SU-DHL-6 (cell line): ENCODE measurements around the gene LUM.

Experiments
- H2AFZ ChIP-seq: fragments of 200-600 bp; sonication (generic); 2 replicates; pipeline ENCODE4 v1.6.1; 2014; ENCODE audit warnings: low read depth, mild to moderate bottlenecking, moderate library complexity, mixed read lengths, antibody characterized with exemption, low read length; ENCODE audit not compliant: severe bottlenecking
- H3F3A ChIP-seq: fragments of 200-600 bp; shearing (Covaris generic); 2 replicates; pipeline ENCODE4 v1.6.0; 2016; ENCODE audit warnings: antibody characterized with exemption, mild to moderate bottlenecking; ENCODE audit not compliant: insufficient read depth
- H3K27ac ChIP-seq: fragments of 200-600 bp; sonication (generic); 2 replicates; pipeline ENCODE4 v1.5.1; 2016; ENCODE audit warnings: low read depth, mild to moderate bottlenecking, low read length, moderate library complexity, mixed read lengths
- H3K27me3 ChIP-seq: fragments of 200-600 bp; sonication (generic), shearing (Covaris generic); 2 replicates; pipeline ENCODE4 v1.6.0; 2014; ENCODE audit warnings: mild to moderate bottlenecking, low read length
- H3K36me3 ChIP-seq: fragments of 200-600 bp; sonication (generic); 2 replicates; pipeline ENCODE4 v1.6.1; 2014; ENCODE audit warnings: mild to moderate bottlenecking, low read length, mixed read lengths
- H3K4me2 ChIP-seq: fragments of 300-600, 200-600 bp; shearing (Covaris generic), sonication (generic); 2 replicates; pipeline ENCODE4 v1.6.0; 2014; ENCODE audit warnings: low read length, low read depth, mild to moderate bottlenecking; ENCODE audit not compliant: poor library complexity, severe bottlenecking
- H3K4me3 ChIP-seq: fragments of 200-600 bp; sonication (generic); 2 replicates; pipeline ENCODE4 v1.5.1; 2014; ENCODE audit warnings: antibody characterized with exemption, low read length, mild to moderate bottlenecking, mixed read lengths; ENCODE audit not compliant: insufficient read depth, poor library complexity, severe bottlenecking
- H3K79me2 ChIP-seq: fragments of 200-600 bp; sonication (generic); 2 replicates; pipeline ENCODE4 v1.6.1; 2014; ENCODE audit warnings: mild to moderate bottlenecking, low read length, moderate library complexity; ENCODE audit not compliant: insufficient read depth
- H3K9ac ChIP-seq: fragments of 200-600 bp; sonication (generic); 2 replicates; pipeline ENCODE4 v1.7.0; 2014; ENCODE audit warnings: mild to moderate bottlenecking, low read length
- H3K9me2 ChIP-seq: fragments of 200-600 bp; sonication (generic); replicated peaks from 2 replicates; pipeline ENCODE4 v1.6.1; 2014; ENCODE audit warnings: low read length; ENCODE audit not compliant: insufficient read depth
- H3K9me3 ChIP-seq: fragments of 200-600 bp; sonication (generic); 2 replicates; pipeline ENCODE4 v1.6.1; 2014; ENCODE audit warnings: low read length, mixed read lengths; ENCODE audit not compliant: insufficient read depth
- H4K20me1 ChIP-seq: fragments of 200-600 bp; sonication (generic); 2 replicates; pipeline ENCODE4 v1.6.1; 2014; ENCODE audit warnings: low read depth, mild to moderate bottlenecking, antibody characterized with exemption, low read length, moderate library complexity, mixed read lengths
- EZH2phosphoT487 ChIP-seq: fragments of 200-600 bp; sonication (generic), shearing (Covaris generic); conservative IDR thresholded peaks from 2 replicates; pipeline ENCODE4 v1.6.1; 2018; ENCODE audit warnings: mild to moderate bottlenecking, antibody characterized with exemption, low read length, moderate library complexity, mixed read lengths
- TF ChIP-seq, protein P1 (sequence below): fragments of 200-600 bp; sonication (generic); IDR thresholded peaks from one replicate; pipeline ENCODE4 v1.5.1; 2017; ENCODE audit warnings: antibody characterized with exemption, mild to moderate bottlenecking, low read length, moderate library complexity; ENCODE audit not compliant: insufficient read depth, poor library complexity, severe bottlenecking

Gene LUM

GRCh38 chr12:91111366-91112325 is at the start of gene LUM:
LUM (minus strand) TSS chr12:91111494; CDS start chr12:91108979, 2,515 bp downstream.
- Histone ChIP-seq H2AFZ (no peak within 1 kb of the TSS), H3F3A (no peaks in the 10 kb centered on the region), H3K9me3 (no peaks in the 10 kb centered on the region), H3K27ac (no peak within 1 kb of the TSS), H3K36me3 (no peaks in the 10 kb centered on the region), H3K4me3 (no peak within 1 kb of the TSS), H3K9ac (no peak within 1 kb of the TSS), H3K9me2 (no peaks in the 10 kb centered on the region), H4K20me1 (no peaks in the 10 kb centered on the region), H3K79me2 (no peaks in the 10 kb centered on the region), H3K27me3 (no peaks in the 10 kb centered on the region), H3K4me2 (no peak within 1 kb of the TSS)
- TF ChIP-seq, protein P1, sequence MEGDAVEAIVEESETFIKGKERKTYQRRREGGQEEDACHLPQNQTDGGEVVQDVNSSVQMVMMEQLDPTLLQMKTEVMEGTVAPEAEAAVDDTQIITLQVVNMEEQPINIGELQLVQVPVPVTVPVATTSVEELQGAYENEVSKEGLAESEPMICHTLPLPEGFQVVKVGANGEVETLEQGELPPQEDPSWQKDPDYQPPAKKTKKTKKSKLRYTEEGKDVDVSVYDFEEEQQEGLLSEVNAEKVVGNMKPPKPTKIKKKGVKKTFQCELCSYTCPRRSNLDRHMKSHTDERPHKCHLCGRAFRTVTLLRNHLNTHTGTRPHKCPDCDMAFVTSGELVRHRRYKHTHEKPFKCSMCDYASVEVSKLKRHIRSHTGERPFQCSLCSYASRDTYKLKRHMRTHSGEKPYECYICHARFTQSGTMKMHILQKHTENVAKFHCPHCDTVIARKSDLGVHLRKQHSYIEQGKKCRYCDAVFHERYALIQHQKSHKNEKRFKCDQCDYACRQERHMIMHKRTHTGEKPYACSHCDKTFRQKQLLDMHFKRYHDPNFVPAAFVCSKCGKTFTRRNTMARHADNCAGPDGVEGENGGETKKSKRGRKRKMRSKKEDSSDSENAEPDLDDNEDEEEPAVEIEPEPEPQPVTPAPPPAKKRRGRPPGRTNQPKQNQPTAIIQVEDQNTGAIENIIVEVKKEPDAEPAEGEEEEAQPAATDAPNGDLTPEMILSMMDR, result no peak
- no peak for TF ChIP-seq EZH2phosphoT487

- no peak overlapping the region for H3K9ac ChIP-seq
Measured at GRCh38 chr12:91161009-91161408, 49.7 kb upstream of the LUM start.

DNA sequence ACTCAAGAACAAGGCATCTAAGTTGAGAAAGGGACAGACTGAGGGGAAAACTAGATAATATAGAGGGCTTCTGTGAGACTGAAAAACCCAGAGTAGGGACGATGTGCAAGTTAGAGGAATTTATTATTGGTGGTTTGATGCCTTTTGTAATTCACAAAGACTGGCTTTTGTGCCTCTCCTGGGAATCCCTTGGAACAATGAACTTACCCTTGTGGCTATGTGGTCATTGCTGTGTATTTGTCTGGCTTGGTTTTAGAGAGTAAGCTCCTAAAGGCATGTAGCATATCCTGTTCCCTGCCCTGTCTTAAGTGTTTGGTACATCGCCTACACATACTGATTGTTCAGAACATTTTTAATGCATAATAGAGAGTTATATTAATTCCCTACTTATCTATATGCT is 44.7 kb upstream of the LUM start:
- H3K27me3 ChIP-seq, result no peaks in the 10 kb centered on the region

More at GRCh38 chr12:91161009-91161408, 49.7 kb upstream of the LUM start:
- Histone ChIP-seq H2AFZ (no peak overlapping the region), H3K27ac (no peak overlapping the region), H3K36me3 (no peaks in the 10 kb centered on the region), H3K9me2 (no peaks in the 10 kb centered on the region), H3K27me3 (no peaks in the 10 kb centered on the region), H3F3A (no peaks in the 10 kb centered on the region), H3K79me2 (no peaks in the 10 kb centered on the region), H3K4me3 (no peak overlapping the region), H4K20me1 (0 out of 2 replicates have a peak, but pooled peaks cover 3% of the 10 kb centered on the region), H3K4me2 (no peak overlapping the region), H3K9me3 (no peaks in the 10 kb centered on the region)
- TF ChIP-seq, protein P1, result no peak
- no peak for TF ChIP-seq EZH2phosphoT487

More for the DNA sequence above, 44.7 kb upstream of the LUM start:
- no peak overlapping the region for H3K9ac ChIP-seq
- H4K20me1 ChIP-seq, result 0 out of 2 replicates have a peak, but pooled peaks cover 3% of the 10 kb centered on the region
- H3K36me3 ChIP-seq, result no peaks in the 10 kb centered on the region
- H3K9me3 ChIP-seq, result no peaks in the 10 kb centered on the region
- H3K4me3 ChIP-seq, result no peak overlapping the region
- no peak overlapping the region for H2AFZ ChIP-seq
- H3F3A ChIP-seq, result no peaks in the 10 kb centered on the region
- H3K9me2 ChIP-seq, result no peaks in the 10 kb centered on the region
- TF ChIP-seq, protein P1, result no peak
- TF ChIP-seq EZH2phosphoT487, result no peak
- H3K4me2 ChIP-seq, result no peak overlapping the region
- H3K27ac ChIP-seq, result no peak overlapping the region
- H3K79me2 ChIP-seq, result no peaks in the 10 kb centered on the region
